Stimulated activated CD4-positive, alpha-beta T cell treated with anti-CD3 and anti-CD28 coated beads, Interleukin-12 subunit alpha, Interleukin-12 subunit beta, amount 100 ng/mL, for 4 hours (primary cell): ENCODE data around the gene C20orf141.
"Not testable (repeated sequence)": the region's sequence is repeated elsewhere in the genome, so short reads cannot be mapped to it uniquely, and the experiment has no call there.

ENCODE experiments used
- DNase-seq: peaks from one replicate; pipeline ENCODE4 v3.0.0-alpha.2; 2020

Gene C20orf141

GRCh38 chr20:2820896-2821869, 6.4 kb downstream of the C20orf141 start:
- DNase-seq, result no peak

- DNase-seq, result no peak
Measured at GRCh38 chr20:2822073-2822472, 7.3 kb downstream of the C20orf141 start.

GRCh38 chr20:2825761-2826160, 11.0 kb downstream of the C20orf141 start:
- no peak for DNase-seq

GRCh38 chr20:2826655-2827054, 11.9 kb downstream of the C20orf141 start:
- DNase-seq, result no peak

- DNase-seq, result no peak
Measured at GRCh38 chr20:2829376-2829775, 14.6 kb downstream of the C20orf141 start.

- not testable (repeated sequence) for DNase-seq
Measured at GRCh38 chr20:2831206-2831605, 16.4 kb downstream of the C20orf141 start.

- DNase-seq, result no peak
Measured at GRCh38 chr20:2833761-2834160, 19.0 kb downstream of the C20orf141 start.

- no peak for DNase-seq
Measured at GRCh38 chr20:2834401-2835110, 19.8 kb downstream of the C20orf141 start.

- no peak for DNase-seq
Measured at GRCh38 chr20:2835331-2835796, 20.6 kb downstream of the C20orf141 start.

GRCh38 chr20:2836035-2836434, 21.2 kb downstream of the C20orf141 start:
- DNase-seq, result no peak

- DNase-seq, result no peak
Measured at GRCh38 chr20:2837221-2837960, 22.6 kb downstream of the C20orf141 start.

- DNase-seq, result no peak
Measured at GRCh38 chr20:2838170-2838797, 23.5 kb downstream of the C20orf141 start.

GRCh38 chr20:2838847-2839671, 24.3 kb downstream of the C20orf141 start:
- DNase-seq, result no peak

GRCh38 chr20:2839732-2840137, 24.9 kb downstream of the C20orf141 start:
- DNase-seq, result no peak

- peak; percentile 87 for DNase-seq
Measured at GRCh38 chr20:2840138-2840966, 25.6 kb downstream of the C20orf141 start, which contains the start of the genes PCED1A and VPS16. Gene PCED1A, minus strand, starts transcription at chr20:2840655. Its CDS starts 743 bp downstream, at chr20:2839912. Gene VPS16, plus strand, starts transcription at chr20:2840745. Its CDS starts 30 bp downstream, at chr20:2840775.

- peak; percentile 36 for DNase-seq
Measured at GRCh38 chr20:2840967-2841531, 26.3 kb downstream of the C20orf141 start.

GRCh38 chr20:2845607-2846006, 30.8 kb downstream of the C20orf141 start:
- DNase-seq, result no peak

GRCh38 chr20:2846698-2847097, 31.9 kb downstream of the C20orf141 start:
- DNase-seq, result no peak

GRCh38 chr20:2847802-2848201, 33.0 kb downstream of the C20orf141 start:
- DNase-seq, result no peak

GRCh38 chr20:2849529-2849928, 34.7 kb downstream of the C20orf141 start:
- DNase-seq, result no peak
